HepG2 (cell line): ENCODE data around the gene VPS37D. TPM values are rescaled to one million over a fixed set of nuclear protein-coding genes. Genes with fewer than 3 reads are reported as not detected.

Source experiments
- BRCA1 ChIP-seq: sonication (generic); formaldehyde crosslinking; IDR thresholded peaks from 2 replicates; pipeline ENCODE4 v1.4.0; 2020; ENCODE audit warnings: missing genetic modification reagents
- FOXK1 ChIP-seq: sonication (generic); formaldehyde crosslinking; IDR thresholded peaks from 2 replicates; pipeline ENCODE4 v1.4.0; 2020; ENCODE audit warnings: low read depth, missing genetic modification reagents, borderline replicate concordance
- HNRNPK ChIP-seq: fragments of 200-400 bp; formaldehyde crosslinking; IDR thresholded peaks from 2 replicates; pipeline ENCODE4 v1.6.1; 2018; ENCODE audit warnings: low read length, low read depth, moderate library complexity, mild to moderate bottlenecking; ENCODE audit not compliant: poor library complexity, severe bottlenecking
- IKZF1 ChIP-seq: fragments of 450-650 bp; IDR thresholded peaks from 2 replicates; pipeline ENCODE4 v1.7.1; 2016
- MYNN ChIP-seq: sonication (generic); formaldehyde crosslinking; IDR thresholded peaks from 2 replicates; pipeline ENCODE4 v1.4.0; 2020; ENCODE audit warnings: mild to moderate bottlenecking, low read depth, missing genetic modification reagents
- NFATC3 ChIP-seq: sonication (generic); formaldehyde crosslinking; IDR thresholded peaks from 2 replicates; pipeline ENCODE4 v1.5.1; 2020; ENCODE audit warnings: mild to moderate bottlenecking, missing genetic modification reagents
- POLR2G ChIP-seq: fragments of 200-400 bp; formaldehyde crosslinking; IDR thresholded peaks from 2 replicates; pipeline ENCODE4 v1.6.1; 2018; ENCODE audit warnings: mild to moderate bottlenecking, low read depth, low read length, moderate library complexity
- SAP130 ChIP-seq: IDR thresholded peaks from 2 replicates; pipeline ENCODE4 v1.6.1; 2016; ENCODE audit warnings: low read depth
- SKI ChIP-seq: fragments of 450-650 bp; IDR thresholded peaks from one replicate; pipeline ENCODE4 v1.6.1; 2018; ENCODE audit warnings: mild to moderate bottlenecking; ENCODE audit not compliant: partially characterized antibody
- SMAD9 ChIP-seq: sonication (generic); formaldehyde crosslinking; IDR thresholded peaks from 2 replicates; pipeline ENCODE4 v1.5.1; 2020; ENCODE audit warnings: mild to moderate bottlenecking, missing genetic modification reagents
- SMARCC2 ChIP-seq: fragments of 450-650 bp; IDR thresholded peaks from 2 replicates; pipeline ENCODE4 v1.6.1; 2017; ENCODE audit warnings: antibody characterized with exemption, mild to moderate bottlenecking
- TOPORS ChIP-seq: sonication (generic); formaldehyde crosslinking; IDR thresholded peaks from 2 replicates; pipeline ENCODE4 v1.8.0; 2023; ENCODE audit warnings: mild to moderate bottlenecking, missing genetic modification reagents
- ZFP91 ChIP-seq: sonication (generic); formaldehyde crosslinking; IDR thresholded peaks from 2 replicates; pipeline ENCODE4 v1.9.0; 2022; ENCODE audit warnings: missing genetic modification reagents, mild to moderate bottlenecking, borderline replicate concordance
- ZFX ChIP-seq: sonication (generic); formaldehyde crosslinking; IDR thresholded peaks from 2 replicates; pipeline ENCODE4 v1.4.0; 2020; ENCODE audit warnings: mild to moderate bottlenecking, low read depth, missing genetic modification reagents, moderate library complexity
- ZMYM2 ChIP-seq: sonication (generic); formaldehyde crosslinking; IDR thresholded peaks from 2 replicates; pipeline ENCODE4 v1.8.0; 2022; ENCODE audit warnings: mild to moderate bottlenecking, missing genetic modification reagents
- ZNF10 ChIP-seq: sonication (generic); formaldehyde crosslinking; IDR thresholded peaks from 2 replicates; pipeline ENCODE4 v1.4.0; 2020; ENCODE audit warnings: mild to moderate bottlenecking, low read depth, missing genetic modification reagents, borderline replicate concordance
- polyA plus RNA-seq, 8 experiments: library from polyadenylated mRNA; depleted of rRNA in 3 of 8; stranded (reverse) in 7 of 8; unstranded in 1 of 8; fragments of >200 nt; fragmentation: Illumina TruSeq in 4 of 8; extraction: Trizol in 4 of 8; gene quantifications; 2 replicates each; pipeline versions ENCODE4 v1.2.1 to v1.2.3, GENCODE V29; 2011 to 2016; ENCODE audit warnings: low read depth in 4 of 8, missing spikeins in 1 of 8, mixed read lengths in 1 of 8; ENCODE audit not compliant: insufficient read depth in 1 of 8
- total RNA-seq, 5 experiments: library from RNA; depleted of rRNA; stranded (reverse); fragments of >200 nt; fragmentation: Illumina TruSeq; extraction: Trizol; gene quantifications; 2 replicates each; pipeline ENCODE4 v1.2.3, GENCODE V29; 2016; ENCODE audit warnings: low read depth in 1 of 5
- TF ChIP-seq, protein P1 (sequence below): sonication (generic); formaldehyde crosslinking; conservative IDR thresholded peaks from 2 replicates; pipeline ENCODE4 v1.8.0; 2022; ENCODE audit warnings: missing genetic modification reagents
- TF ChIP-seq, protein P2 (sequence below): sonication (generic); formaldehyde crosslinking; IDR thresholded peaks from 2 replicates; pipeline ENCODE4 v1.8.0; 2022; ENCODE audit warnings: missing genetic modification reagents, mild to moderate bottlenecking, borderline replicate concordance
- TF ChIP-seq, protein P3 (sequence below): sonication (generic); formaldehyde crosslinking; IDR thresholded peaks from 2 replicates; pipeline ENCODE4 v1.5.1; 2020; ENCODE audit warnings: mild to moderate bottlenecking, missing genetic modification reagents, borderline replicate concordance
- TF ChIP-seq, protein P4 (sequence below): sonication (generic); formaldehyde crosslinking; IDR thresholded peaks from 2 replicates; pipeline ENCODE4 v1.4.0; 2020; ENCODE audit warnings: missing genetic modification reagents

Gene VPS37D
- total and polyA plus RNA-seq, 2 of the 13 experiments (the other 11 are each of a cell fraction or from before 2014, with no cell fraction given) = 3.8 to 6.3 TPM

DNA sequence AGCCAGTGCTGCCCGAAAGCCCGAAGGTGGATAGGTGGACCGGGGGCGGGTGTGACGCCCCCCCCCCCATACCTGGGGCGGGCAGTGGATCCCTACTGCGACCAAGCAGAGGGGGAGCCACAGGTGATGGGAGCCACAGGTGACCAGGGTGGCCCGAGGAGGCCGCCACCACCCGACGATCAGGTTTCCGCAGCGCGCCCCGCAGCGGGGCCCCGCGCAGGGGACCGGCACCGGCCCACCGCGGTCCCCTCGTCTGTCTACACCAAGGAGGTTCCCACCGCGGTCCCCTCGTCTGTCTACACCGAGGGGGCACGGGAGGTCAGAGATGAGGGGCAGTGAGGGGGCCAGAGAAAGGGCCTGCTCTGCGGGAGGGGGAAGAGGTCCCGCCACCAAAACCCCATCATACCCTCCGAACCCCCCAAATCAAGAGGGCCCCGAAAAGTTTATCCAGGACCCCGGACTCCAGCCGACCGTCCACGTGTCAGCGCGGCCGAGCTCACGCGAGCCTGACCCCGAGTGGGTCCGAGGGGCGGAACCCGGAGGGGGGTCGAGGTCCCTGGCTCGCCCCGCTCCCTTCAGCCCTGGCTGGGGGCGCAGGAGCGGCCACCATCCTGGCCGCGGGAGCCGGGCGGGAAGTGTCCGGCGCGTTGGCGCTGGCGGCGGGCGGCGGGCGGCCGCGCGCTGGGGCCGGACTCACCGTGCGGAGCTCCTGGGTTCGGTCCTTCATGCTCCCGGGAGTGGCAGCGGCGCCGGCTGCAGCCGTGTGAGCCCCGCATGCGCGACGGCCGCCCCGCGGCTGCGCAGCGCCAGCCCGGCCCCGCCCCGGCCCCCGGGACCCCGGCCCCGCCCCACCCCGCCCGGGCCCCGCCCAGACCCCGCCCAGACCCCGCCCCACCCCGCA, 51.5 kb downstream of the VPS37D start, which contains the start of gene STX1A (continued):
- TF ChIP-seq, protein P1, sequence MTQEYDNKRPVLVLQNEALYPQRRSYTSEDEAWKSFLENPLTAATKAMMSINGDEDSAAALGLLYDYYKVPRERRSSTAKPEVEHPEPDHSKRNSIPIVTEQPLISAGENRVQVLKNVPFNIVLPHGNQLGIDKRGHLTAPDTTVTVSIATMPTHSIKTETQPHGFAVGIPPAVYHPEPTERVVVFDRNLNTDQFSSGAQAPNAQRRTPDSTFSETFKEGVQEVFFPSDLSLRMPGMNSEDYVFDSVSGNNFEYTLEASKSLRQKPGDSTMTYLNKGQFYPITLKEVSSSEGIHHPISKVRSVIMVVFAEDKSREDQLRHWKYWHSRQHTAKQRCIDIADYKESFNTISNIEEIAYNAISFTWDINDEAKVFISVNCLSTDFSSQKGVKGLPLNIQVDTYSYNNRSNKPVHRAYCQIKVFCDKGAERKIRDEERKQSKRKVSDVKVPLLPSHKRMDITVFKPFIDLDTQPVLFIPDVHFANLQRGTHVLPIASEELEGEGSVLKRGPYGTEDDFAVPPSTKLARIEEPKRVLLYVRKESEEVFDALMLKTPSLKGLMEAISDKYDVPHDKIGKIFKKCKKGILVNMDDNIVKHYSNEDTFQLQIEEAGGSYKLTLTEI (CRISPR knock-in tag) = no peak
- TF ChIP-seq NFATC3 (CRISPR knock-in tag) (no peak), ZMYM2 (no peak), SAP130 (CRISPR knock-in tag) (0 out of 2 replicates have a peak, but pooled peaks have one; percentile 31), SMAD9 (no peak), IKZF1 (no peak), HNRNPK (no peak), ZNF10 (CRISPR knock-in tag) (no peak), SKI (no peak), TOPORS (CRISPR knock-in tag) (no peak), ZFX (CRISPR knock-in tag) (peak; percentile 51; the same call in 1 of the 2 replicates), POLR2G (0 out of 2 replicates have a peak, but pooled peaks have one; percentile 35), MYNN (CRISPR knock-in tag) (no peak), BRCA1 (CRISPR knock-in tag) (no peak), SMARCC2 (no peak), FOXK1 (CRISPR knock-in tag) (no peak), ZFP91 (peak; percentile 35; the same call in 1 of the 2 replicates)
- TF ChIP-seq, protein P2, sequence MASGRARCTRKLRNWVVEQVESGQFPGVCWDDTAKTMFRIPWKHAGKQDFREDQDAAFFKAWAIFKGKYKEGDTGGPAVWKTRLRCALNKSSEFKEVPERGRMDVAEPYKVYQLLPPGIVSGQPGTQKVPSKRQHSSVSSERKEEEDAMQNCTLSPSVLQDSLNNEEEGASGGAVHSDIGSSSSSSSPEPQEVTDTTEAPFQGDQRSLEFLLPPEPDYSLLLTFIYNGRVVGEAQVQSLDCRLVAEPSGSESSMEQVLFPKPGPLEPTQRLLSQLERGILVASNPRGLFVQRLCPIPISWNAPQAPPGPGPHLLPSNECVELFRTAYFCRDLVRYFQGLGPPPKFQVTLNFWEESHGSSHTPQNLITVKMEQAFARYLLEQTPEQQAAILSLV (CRISPR knock-in tag) = no peak
- TF ChIP-seq, protein P3, sequence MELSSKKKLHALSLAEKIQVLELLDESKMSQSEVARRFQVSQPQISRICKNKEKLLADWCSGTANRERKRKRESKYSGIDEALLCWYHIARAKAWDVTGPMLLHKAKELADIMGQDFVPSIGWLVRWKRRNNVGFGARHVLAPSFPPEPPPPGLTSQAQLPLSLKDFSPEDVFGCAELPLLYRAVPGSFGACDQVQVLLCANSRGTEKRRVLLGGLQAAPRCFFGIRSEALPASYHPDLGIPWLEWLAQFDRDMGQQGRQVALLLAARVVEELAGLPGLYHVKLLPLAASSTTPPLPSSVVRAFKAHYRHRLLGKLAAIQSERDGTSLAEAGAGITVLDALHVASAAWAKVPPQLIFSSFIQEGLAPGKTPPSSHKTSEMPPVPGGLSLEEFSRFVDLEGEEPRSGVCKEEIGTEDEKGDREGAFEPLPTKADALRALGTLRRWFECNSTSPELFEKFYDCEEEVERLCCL (CRISPR knock-in tag) = no peak
- TF ChIP-seq, protein P4, sequence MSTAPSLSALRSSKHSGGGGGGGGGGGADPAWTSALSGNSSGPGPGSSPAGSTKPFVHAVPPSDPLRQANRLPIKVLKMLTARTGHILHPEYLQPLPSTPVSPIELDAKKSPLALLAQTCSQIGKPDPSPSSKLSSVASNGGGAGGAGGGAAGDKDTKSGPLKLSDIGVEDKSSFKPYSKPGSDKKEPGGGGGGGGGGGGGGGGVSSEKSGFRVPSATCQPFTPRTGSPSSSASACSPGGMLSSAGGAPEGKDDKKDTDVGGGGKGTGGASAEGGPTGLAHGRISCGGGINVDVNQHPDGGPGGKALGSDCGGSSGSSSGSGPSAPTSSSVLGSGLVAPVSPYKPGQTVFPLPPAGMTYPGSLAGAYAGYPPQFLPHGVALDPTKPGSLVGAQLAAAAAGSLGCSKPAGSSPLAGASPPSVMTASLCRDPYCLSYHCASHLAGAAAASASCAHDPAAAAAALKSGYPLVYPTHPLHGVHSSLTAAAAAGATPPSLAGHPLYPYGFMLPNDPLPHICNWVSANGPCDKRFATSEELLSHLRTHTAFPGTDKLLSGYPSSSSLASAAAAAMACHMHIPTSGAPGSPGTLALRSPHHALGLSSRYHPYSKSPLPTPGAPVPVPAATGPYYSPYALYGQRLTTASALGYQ (CRISPR knock-in tag) = no peak
